Adipocyte (in vitro differentiated cells): Measurements from ENCODE around the gene PTH2.

Experiments used
- DNase-seq: peaks from one replicate; pipeline ENCODE4 v3.0.0-alpha.2; 2015; ENCODE audit warnings: low read depth
- H3K27me3 ChIP-seq: replicated peaks from 2 replicates; pipeline ENCODE4 v1.7.0; 2013; ENCODE audit warnings: mild to moderate bottlenecking, low read length, moderate library complexity; ENCODE audit not compliant: control insufficient read depth, insufficient read depth
- H3K36me3 ChIP-seq: 2 replicates; pipeline ENCODE4 v1.7.0; 2013; ENCODE audit warnings: low read length, mild to moderate bottlenecking, moderate library complexity; ENCODE audit not compliant: control insufficient read depth, insufficient read depth, severe bottlenecking
- H3K4me1 ChIP-seq: 2 replicates; pipeline ENCODE4 v1.7.0; 2013; ENCODE audit warnings: mild to moderate bottlenecking, low read length, moderate library complexity; ENCODE audit not compliant: control insufficient read depth, insufficient read depth
- H3K4me3 ChIP-seq: 2 replicates; pipeline ENCODE4 v1.7.0; 2013; ENCODE audit warnings: mild to moderate bottlenecking, low read length, moderate library complexity
- H3K9ac ChIP-seq: 2 replicates; pipeline ENCODE4 v1.7.0; 2013; ENCODE audit warnings: mild to moderate bottlenecking, low read length, moderate library complexity
- H3K9me3 ChIP-seq: 2 replicates; pipeline ENCODE4 v1.7.0; 2013; ENCODE audit warnings: mild to moderate bottlenecking, low read length, moderate library complexity; ENCODE audit not compliant: control insufficient read depth

Gene PTH2

GRCh38 chr19:49419173-49419572 lies 4.1 kb downstream of the PTH2 start:
- no peak for DNase-seq
- H3K36me3 ChIP-seq: no peaks in the 10 kb centered on the region
- H3K4me3 ChIP-seq: no peak overlapping the region
- no peaks in the 10 kb centered on the region for H3K9me3 ChIP-seq
- peaks cover 11% of the 10 kb centered on the region for H3K4me1 ChIP-seq
- H3K9ac ChIP-seq: no peak overlapping the region
- peaks cover 75% of the 10 kb centered on the region for H3K27me3 ChIP-seq

DNA sequence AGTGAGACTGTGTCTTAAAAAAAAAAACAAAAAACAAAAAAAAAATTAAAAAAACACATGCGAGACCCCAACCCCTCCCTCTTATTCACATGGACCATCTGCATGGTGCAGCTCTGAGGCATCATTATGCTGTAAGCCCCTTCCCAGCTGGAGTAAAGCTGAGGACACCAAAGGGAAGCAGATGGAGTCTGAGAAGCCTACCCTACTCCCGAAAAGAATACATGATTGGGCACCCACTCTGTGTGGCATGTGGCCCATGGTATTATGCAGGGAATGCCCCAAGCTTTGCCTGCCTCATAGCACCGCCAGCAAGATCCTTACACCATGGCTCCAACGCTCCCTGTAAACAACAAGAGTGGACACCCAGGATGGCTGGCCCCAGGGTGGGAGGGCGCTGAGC lies 4.7 kb downstream of the PTH2 start:
- Histone ChIP-seq H3K36me3 (no peaks in the 10 kb centered on the region), H3K9me3 (no peaks in the 10 kb centered on the region), H3K4me1 (peaks cover 11% of the 10 kb centered on the region), H3K27me3 (peaks cover 73% of the 10 kb centered on the region), H3K4me3 (no peak overlapping the region), H3K9ac (no peak overlapping the region)
- no peak for DNase-seq

DNA sequence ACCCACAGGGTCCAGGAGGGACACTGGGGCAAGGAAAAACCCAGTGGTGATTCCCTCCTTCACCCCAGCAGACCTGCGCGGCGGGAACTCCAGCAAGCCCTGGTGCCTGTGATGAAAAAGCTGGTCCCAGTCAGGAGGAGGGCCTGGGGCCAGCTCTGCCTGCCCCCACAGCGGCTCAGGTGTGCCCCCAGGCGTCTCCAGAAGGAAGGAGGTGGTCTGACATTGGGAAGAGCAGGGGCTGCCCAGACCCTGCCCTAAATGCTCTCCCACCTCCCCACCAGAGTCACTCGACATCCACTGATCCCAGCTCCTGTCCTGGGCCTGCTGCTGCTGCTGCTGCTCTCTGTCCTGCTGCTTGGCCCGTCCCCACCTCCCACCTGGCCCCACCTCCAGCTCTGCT lies 6.2 kb downstream of the PTH2 start:
- no peak for DNase-seq
- Histone ChIP-seq H3K27me3 (peaks cover 70% of the 10 kb centered on the region), H3K9me3 (no peaks in the 10 kb centered on the region), H3K9ac (no peak overlapping the region), H3K4me3 (no peak overlapping the region), H3K36me3 (no peaks in the 10 kb centered on the region), H3K4me1 (peaks cover 5% of the 10 kb centered on the region)

DNA sequence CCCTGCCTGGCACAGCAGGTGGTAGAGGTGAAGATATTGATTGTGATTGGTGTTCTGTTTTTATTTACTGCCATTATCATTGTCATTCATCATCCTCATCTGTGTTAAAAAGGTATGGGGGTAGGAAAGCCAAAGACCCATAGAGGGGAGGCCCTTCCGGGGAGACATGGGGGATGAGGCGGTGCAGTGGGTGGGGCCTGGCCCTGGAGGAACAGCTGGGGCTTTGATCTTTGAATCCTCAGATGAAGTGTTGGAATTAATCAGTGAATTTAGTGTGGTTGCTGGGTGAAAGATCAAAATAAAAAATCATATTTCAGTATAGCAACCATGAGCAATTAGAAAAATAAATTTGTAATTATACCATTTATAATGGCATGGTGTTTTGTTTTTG lies 7.4 kb downstream of the PTH2 start:
- H3K9me3 ChIP-seq: no peaks in the 10 kb centered on the region
- DNase-seq: no peak
- H3K36me3 ChIP-seq: no peaks in the 10 kb centered on the region
- no peak overlapping the region for H3K9ac ChIP-seq
- H3K27me3 ChIP-seq: peaks cover 65% of the 10 kb centered on the region
- peaks cover 5% of the 10 kb centered on the region for H3K4me1 ChIP-seq
- no peak overlapping the region for H3K4me3 ChIP-seq

DNA sequence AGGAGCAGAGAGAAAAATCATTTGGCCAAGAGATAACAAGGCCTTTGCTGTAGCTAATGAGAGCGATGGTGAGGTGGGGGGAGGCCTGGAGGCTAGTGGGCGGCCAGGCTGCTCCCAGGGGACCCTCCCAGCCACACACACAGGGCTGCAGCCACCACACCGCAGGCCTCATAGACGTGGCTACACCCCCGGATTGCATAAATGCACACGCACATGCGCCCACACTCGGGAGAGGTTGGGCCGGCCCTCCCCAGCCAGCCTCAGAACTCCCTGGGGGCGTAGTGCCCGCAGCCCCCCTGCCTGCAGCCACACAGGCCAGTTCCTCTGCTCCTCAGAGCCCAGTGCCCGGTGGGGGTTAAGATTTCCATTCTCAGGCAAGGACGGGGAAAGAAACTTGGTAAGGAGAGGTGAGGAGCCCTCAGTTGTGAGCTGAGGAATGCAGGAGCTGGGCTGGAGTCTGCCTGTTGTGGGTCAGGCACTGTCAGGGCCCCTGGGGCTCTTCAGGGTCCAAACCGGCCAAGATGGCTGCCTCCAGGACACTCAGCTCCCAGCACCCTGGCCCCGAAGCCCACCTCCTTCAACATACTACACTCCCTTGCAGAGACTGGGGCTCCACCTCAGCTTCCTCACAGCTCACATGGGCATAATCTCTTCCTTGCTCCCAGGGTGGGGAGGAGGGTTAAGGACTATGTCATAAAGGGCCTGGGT lies 8.0 kb downstream of the PTH2 start:
- no peak for DNase-seq
- Histone ChIP-seq H3K9me3 (no peaks in the 10 kb centered on the region), H3K4me3 (no peak overlapping the region), H3K9ac (no peak overlapping the region), H3K4me1 (peaks cover 5% of the 10 kb centered on the region), H3K36me3 (no peaks in the 10 kb centered on the region), H3K27me3 (peaks cover 62% of the 10 kb centered on the region)

DNA sequence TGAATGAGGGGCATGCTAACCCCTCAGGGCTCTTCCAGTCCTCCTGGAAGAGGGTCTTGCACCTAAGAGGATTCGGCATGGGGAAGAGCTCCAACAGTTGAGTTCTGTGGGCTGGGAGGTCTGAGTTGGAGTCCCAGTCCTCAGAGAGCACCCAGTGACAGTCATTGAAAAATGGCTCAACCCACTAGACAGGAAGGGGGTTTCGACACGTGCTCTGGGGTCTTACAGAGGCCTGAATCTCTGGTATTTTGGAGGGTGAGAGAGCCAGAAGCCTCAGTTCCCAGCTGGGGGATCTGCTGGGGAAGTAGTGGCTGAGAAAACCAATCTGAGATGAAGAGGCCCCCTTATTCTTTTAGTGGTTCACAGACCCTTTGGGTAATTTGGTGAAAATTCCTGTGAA lies 9.0 kb downstream of the PTH2 start:
- Histone ChIP-seq H3K4me1 (peaks cover 5% of the 10 kb centered on the region), H3K9ac (no peak overlapping the region), H3K27me3 (peaks cover 55% of the 10 kb centered on the region), H3K36me3 (no peaks in the 10 kb centered on the region), H3K9me3 (no peaks in the 10 kb centered on the region), H3K4me3 (no peak overlapping the region)
- DNase-seq: no peak

GRCh38 chr19:49413348-49413747 lies 9.9 kb downstream of the PTH2 start:
- H3K27me3 ChIP-seq: peaks cover 46% of the 10 kb centered on the region
- no peaks in the 10 kb centered on the region for H3K9me3 ChIP-seq
- no peak overlapping the region for H3K9ac ChIP-seq
- peaks cover 5% of the 10 kb centered on the region for H3K4me1 ChIP-seq
- DNase-seq: no peak
- no peaks in the 10 kb centered on the region for H3K36me3 ChIP-seq
- no peak overlapping the region for H3K4me3 ChIP-seq

DNA sequence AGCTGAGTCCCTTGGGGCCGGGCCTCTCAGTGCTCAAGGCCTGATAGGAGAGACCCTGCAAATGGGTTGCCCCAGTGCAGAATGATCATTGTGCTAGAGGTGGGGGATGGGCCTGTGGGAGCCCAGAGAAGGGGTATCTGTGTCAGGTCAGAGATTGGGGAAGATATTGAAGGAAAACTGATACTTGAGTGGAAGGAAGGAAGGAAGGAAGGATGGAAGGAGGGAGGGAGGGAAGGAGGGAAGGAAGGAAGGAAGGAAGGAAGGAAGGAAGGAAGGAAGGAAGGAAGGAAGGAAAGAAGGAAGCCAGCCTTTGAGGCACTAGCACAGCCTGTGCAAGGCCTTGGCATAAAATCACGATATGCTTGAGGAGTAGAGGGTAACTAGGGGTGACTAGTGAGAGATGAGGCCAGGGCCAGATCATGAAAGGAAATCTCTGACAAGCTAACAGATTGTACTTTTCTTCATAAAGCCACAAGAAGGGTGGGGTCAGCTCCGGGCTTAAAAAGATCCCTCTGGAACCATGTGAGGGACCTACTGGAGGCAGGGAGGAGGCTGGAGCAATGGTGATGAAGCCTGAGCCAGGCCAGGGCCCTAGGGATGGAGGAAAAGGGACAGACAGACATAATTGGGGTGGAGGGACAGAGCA lies 11.4 kb downstream of the PTH2 start:
- Histone ChIP-seq H3K4me1 (peaks cover 5% of the 10 kb centered on the region), H3K9me3 (no peaks in the 10 kb centered on the region), H3K27me3 (peaks cover 36% of the 10 kb centered on the region), H3K9ac (no peak overlapping the region), H3K36me3 (no peaks in the 10 kb centered on the region), H3K4me3 (no peak overlapping the region)
- no peak for DNase-seq

- Histone ChIP-seq H3K27me3 (peaks cover 21% of the 10 kb centered on the region), H3K36me3 (no peaks in the 10 kb centered on the region), H3K9ac (no peak overlapping the region), H3K9me3 (no peaks in the 10 kb centered on the region), H3K4me1 (no peaks in the 10 kb centered on the region), H3K4me3 (no peak overlapping the region)
- DNase-seq: no peak
Observed at GRCh38 chr19:49409441-49410029, 13.7 kb downstream of the PTH2 start.

DNA sequence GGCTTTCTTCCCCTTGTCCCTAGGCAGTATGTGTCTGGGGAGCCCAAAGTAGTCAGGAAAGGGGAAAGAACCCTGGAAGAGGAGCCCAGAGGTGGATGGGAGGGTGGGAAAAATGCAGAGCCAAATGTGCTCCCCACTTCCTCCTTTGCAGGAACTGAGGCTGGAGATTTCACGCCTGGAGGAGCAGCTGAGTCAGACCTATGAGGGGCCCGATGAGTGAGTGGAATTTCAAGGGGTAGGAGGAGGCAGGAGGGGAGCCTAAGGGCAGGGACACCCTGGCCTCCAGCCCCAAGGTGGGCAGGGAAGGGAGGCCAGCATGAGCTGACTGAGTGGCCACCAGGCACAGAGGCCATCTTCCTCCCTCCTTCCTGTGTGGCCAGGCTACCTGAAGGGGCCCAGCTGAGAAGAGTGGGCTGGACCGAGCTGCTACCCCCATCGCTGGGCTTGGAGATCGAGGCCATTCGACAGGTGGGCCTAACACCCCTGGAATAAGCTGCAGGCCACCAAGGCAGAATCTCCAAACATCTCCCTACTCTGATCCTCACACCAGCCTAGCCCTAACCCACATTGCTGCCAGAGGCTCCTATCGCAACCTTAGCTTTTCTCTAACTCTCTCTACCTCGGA lies 14.3 kb downstream of the PTH2 start:
- Histone ChIP-seq H3K36me3 (no peaks in the 10 kb centered on the region), H3K9ac (no peak overlapping the region), H3K4me3 (no peak overlapping the region), H3K27me3 (peaks cover 23% of the 10 kb centered on the region), H3K4me1 (no peaks in the 10 kb centered on the region), H3K9me3 (no peaks in the 10 kb centered on the region)
- DNase-seq: no peak

DNA sequence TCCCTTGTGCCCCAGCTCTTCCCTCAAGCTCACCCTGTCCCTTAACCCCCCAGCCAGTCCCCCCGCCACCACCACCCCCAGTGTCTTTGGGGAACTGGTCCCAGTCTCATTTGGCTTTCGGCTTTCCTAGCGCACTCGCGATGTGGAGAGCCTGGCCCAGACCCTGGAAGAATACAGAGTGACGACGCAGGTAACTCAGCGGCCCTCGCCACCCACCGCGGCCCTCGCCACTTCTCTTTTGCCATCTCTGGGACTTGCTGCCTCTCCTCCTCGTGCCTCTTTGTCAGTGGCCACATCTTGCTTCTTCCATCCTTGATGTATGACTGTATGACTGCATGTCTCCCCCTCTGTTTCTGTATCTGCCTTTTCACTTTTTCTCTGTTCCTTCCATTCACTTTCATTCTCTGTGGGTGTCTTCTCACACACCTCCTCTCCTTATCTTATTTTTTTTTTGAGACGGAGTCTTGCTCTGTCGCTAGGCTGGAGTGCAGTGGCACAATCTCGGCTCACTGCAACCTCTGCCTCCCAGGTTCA lies 15.7 kb downstream of the PTH2 start:
- Histone ChIP-seq H3K4me1 (no peaks in the 10 kb centered on the region), H3K4me3 (no peak overlapping the region), H3K27me3 (peaks cover 19% of the 10 kb centered on the region), H3K36me3 (no peaks in the 10 kb centered on the region), H3K9ac (no peak overlapping the region), H3K9me3 (no peaks in the 10 kb centered on the region)
- no peak for DNase-seq
